Measurements from ENCODE around the gene FHDC1.

- TF ChIP-seq USF2 (CRISPR knock-in tag; IDR thresholded peaks at IDR 0.05) (no peak), ZNF671 (CRISPR knock-in tag; IDR thresholded peaks at IDR 0.05) (no peak), CTCF (IDR thresholded peaks at IDR 0.05) (no peak)
Observed at GRCh38 chr4:153022241-153022715, 86.2 kb downstream of the FHDC1 start.

Measured in WTC11 (cell line).